Neural crest cell (in vitro differentiated cells): ENCODE data around the gene CALB2. TPM values are rescaled to one million over a fixed set of nuclear protein-coding genes. Genes with fewer than 3 reads are reported as not detected.

ENCODE experiments used
- DNase-seq: peaks from one replicate; pipeline ENCODE4 v3.0.0; 2021; ENCODE audit warnings: low read depth, mixed read lengths, low spot score
- H3K27ac Mint-ChIP-seq: one replicate; pipeline ENCODE4 v1.8.0; 2021; ENCODE audit warnings: mild to moderate bottlenecking, mixed read lengths; ENCODE audit not compliant: unreplicated experiment
- H3K27me3 Mint-ChIP-seq: 2 replicates; pipeline ENCODE4 v1.8.0; 2021; ENCODE audit warnings: low read depth, mild to moderate bottlenecking, mixed read lengths
- H3K36me3 Mint-ChIP-seq: 2 replicates; pipeline ENCODE4 v1.8.0; 2021; ENCODE audit warnings: low read depth, mild to moderate bottlenecking, mixed read lengths
- H3K4me1 Mint-ChIP-seq: 2 replicates; pipeline ENCODE4 v1.8.0; 2021; ENCODE audit warnings: mixed read lengths
- H3K4me3 Mint-ChIP-seq: one replicate; pipeline ENCODE4 v1.8.0; 2021; ENCODE audit warnings: mild to moderate bottlenecking, mixed read lengths
- H3K9me3 Mint-ChIP-seq: 2 replicates; pipeline ENCODE4 v1.8.0; 2021; ENCODE audit warnings: mixed read lengths
- CTCF ChIP-seq: fragments of 200-600 bp; sonication (generic); conservative IDR thresholded peaks from 2 replicates; pipeline ENCODE4 v1.5.0; 2021; ENCODE audit warnings: antibody characterized with exemption, mild to moderate bottlenecking
- total RNA-seq: library from RNA; stranded (reverse); gene quantifications from 2 replicates; pipeline ENCODE4 v1.2.1, GENCODE V29; 2021

CALB2 gene
- total RNA-seq, 1 donor from 2014 or later, result not detected

GRCh38 chr16:71379711-71380110 is 21.2 kb downstream of the CALB2 start:
- Mint-ChIP-seq H3K27ac (no peak overlapping the region), H3K27me3 (peaks cover 55% of the 10 kb centered on the region), H3K4me1 (peaks cover 10% of the 10 kb centered on the region), H3K4me3 (no peak overlapping the region), H3K9me3 (peaks cover 5% of the 10 kb centered on the region), H3K36me3 (no peaks in the 10 kb centered on the region)
- DNase-seq, result no peak
- TF ChIP-seq CTCF, result no peak

GRCh38 chr16:71380831-71381230 is 22.3 kb downstream of the CALB2 start:
- no peak overlapping the region for H3K27ac Mint-ChIP-seq
- H3K27me3 Mint-ChIP-seq, result peaks cover 66% of the 10 kb centered on the region
- no peak overlapping the region for H3K4me3 Mint-ChIP-seq
- TF ChIP-seq CTCF, result no peak
- H3K36me3 Mint-ChIP-seq, result no peaks in the 10 kb centered on the region
- H3K4me1 Mint-ChIP-seq, result peaks cover 10% of the 10 kb centered on the region
- DNase-seq, result no peak
- H3K9me3 Mint-ChIP-seq, result peaks cover 5% of the 10 kb centered on the region

GRCh38 chr16:71383054-71383773 is 24.7 kb downstream of the CALB2 start:
- Mint-ChIP-seq H3K9me3 (no peaks in the 10 kb centered on the region), H3K27me3 (peaks cover 72% of the 10 kb centered on the region), H3K4me1 (peaks cover 15% of the 10 kb centered on the region), H3K36me3 (no peaks in the 10 kb centered on the region), H3K4me3 (no peak overlapping the region), H3K27ac (peak overlapping the region; percentile 45)
- no peak for DNase-seq
- no peak for TF ChIP-seq CTCF

GRCh38 chr16:71384073-71384724 is 25.7 kb downstream of the CALB2 start:
- H3K4me3 Mint-ChIP-seq, result no peak overlapping the region
- H3K36me3 Mint-ChIP-seq, result no peaks in the 10 kb centered on the region
- peaks cover 66% of the 10 kb centered on the region for H3K27me3 Mint-ChIP-seq
- DNase-seq, result no peak
- H3K9me3 Mint-ChIP-seq, result no peaks in the 10 kb centered on the region
- TF ChIP-seq CTCF, result no peak
- H3K27ac Mint-ChIP-seq, result peak overlapping the region; percentile 15
- peaks cover 15% of the 10 kb centered on the region for H3K4me1 Mint-ChIP-seq

GRCh38 chr16:71387045-71387871 is 28.7 kb downstream of the CALB2 start:
- no peaks in the 10 kb centered on the region for H3K36me3 Mint-ChIP-seq
- H3K4me3 Mint-ChIP-seq, result no peak overlapping the region
- TF ChIP-seq CTCF, result no peak
- no peaks in the 10 kb centered on the region for H3K9me3 Mint-ChIP-seq
- peaks cover 15% of the 10 kb centered on the region for H3K4me1 Mint-ChIP-seq
- DNase-seq, result no peak
- H3K27me3 Mint-ChIP-seq, result peaks cover 48% of the 10 kb centered on the region
- no peak overlapping the region for H3K27ac Mint-ChIP-seq
